HEK293T (cell line): Measurements from ENCODE around the gene POLR3F.

ENCODE experiments used
- ARNT ChIP-seq: fragments of 450-650 bp; IDR thresholded peaks from 2 replicates; pipeline ENCODE4 v1.6.1; 2017; ENCODE audit warnings: mild to moderate bottlenecking
- BHLHE40 ChIP-seq: fragments of 450-650 bp; IDR thresholded peaks from 2 replicates; pipeline ENCODE4 v1.6.1; 2016; ENCODE audit warnings: mild to moderate bottlenecking, moderate library complexity, borderline replicate concordance
- ELF4 ChIP-seq: fragments of 450-650 bp; IDR thresholded peaks from 2 replicates; pipeline ENCODE4 v1.6.1; 2017; ENCODE audit warnings: antibody characterized with exemption
- FOXA1 ChIP-seq: fragments of 450-650 bp; IDR thresholded peaks from 2 replicates; pipeline ENCODE4 v1.6.1; 2016; ENCODE audit warnings: mild to moderate bottlenecking
- FOXK2 ChIP-seq: fragments of 450-650 bp; IDR thresholded peaks from 2 replicates; pipeline ENCODE4 v1.6.1; 2016; ENCODE audit warnings: mild to moderate bottlenecking
- FOXM1 ChIP-seq: fragments of 450-650 bp; IDR thresholded peaks from 2 replicates; pipeline ENCODE4 v1.6.1; 2017; ENCODE audit warnings: mild to moderate bottlenecking, borderline replicate concordance
- HDGF ChIP-seq: fragments of 450-650 bp; IDR thresholded peaks from 2 replicates; pipeline ENCODE4 v1.6.1; 2017; ENCODE audit warnings: antibody characterized with exemption, borderline replicate concordance
- L3MBTL2 ChIP-seq: fragments of 450-650 bp; conservative IDR thresholded peaks from 2 replicates; pipeline ENCODE4 v1.6.1; 2016; ENCODE audit warnings: mild to moderate bottlenecking
- LEF1 ChIP-seq: fragments of 450-650 bp; IDR thresholded peaks from 2 replicates; pipeline ENCODE4 v1.6.1; 2017; ENCODE audit warnings: mild to moderate bottlenecking, borderline replicate concordance
- NFRKB ChIP-seq: fragments of 450-650 bp; IDR thresholded peaks from 2 replicates; pipeline ENCODE4 v1.6.1; 2016; ENCODE audit warnings: mild to moderate bottlenecking, moderate library complexity
- SP1 ChIP-seq: fragments of 450-650 bp; IDR thresholded peaks from 2 replicates; pipeline ENCODE4 v1.6.1; 2017
- SUZ12 ChIP-seq: fragments of 450-650 bp; IDR thresholded peaks from 2 replicates; pipeline ENCODE4 v1.6.1; 2016; ENCODE audit warnings: mild to moderate bottlenecking
- TARDBP ChIP-seq: fragments of 450-650 bp; IDR thresholded peaks from 2 replicates; pipeline ENCODE4 v1.6.1; 2016
- ZNF384 ChIP-seq: fragments of 450-650 bp; IDR thresholded peaks from 2 replicates; pipeline ENCODE4 v1.6.1; 2016

DNA sequence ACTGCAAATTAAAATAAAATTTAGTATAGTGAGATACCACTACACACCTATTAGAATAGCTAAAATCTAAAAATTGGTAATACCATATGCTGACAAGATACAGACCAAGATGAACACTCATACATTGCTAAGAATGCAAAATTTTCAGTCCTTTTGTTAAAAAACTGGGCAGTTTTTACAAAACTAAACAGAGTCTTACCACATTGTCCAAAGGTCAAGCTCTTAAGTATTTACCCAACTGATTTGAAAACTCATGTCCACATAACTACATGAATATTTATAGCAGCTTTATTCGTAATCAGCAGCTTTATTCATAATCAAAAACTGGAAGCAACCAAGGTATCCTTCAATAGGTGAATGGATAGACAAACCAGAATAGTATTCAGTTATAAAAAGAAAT is 10.0 kb downstream of the POLR3F start:
- TF ChIP-seq SP1 (no peak), ELF4 (no peak), L3MBTL2 (no peak), ARNT (no peak), SUZ12 (no peak), ZNF384 (no peak), TARDBP (no peak), FOXM1 (no peak), NFRKB (no peak), BHLHE40 (no peak), FOXA1 (no peak), LEF1 (no peak), FOXK2 (no peak), HDGF (no peak)
